Measurements from ENCODE around the gene UQCC5. TPM values are rescaled to one million over a fixed set of nuclear protein-coding genes. Genes with fewer than 3 reads are reported as not detected.
A peak's percentile ranks its signal among the peaks of the same experiment; 100 is the strongest.

UQCC5 gene
- total RNA-seq, 4 donors from 2014 or later, result 1.3 to 60.6 (median 7.0) TPM

- H3K27ac ChIP-seq (replicated peaks in 1 of 4), result peak overlapping the region; percentile 71 to 80 (median 76)
- no peak for TF ChIP-seq EP300 (IDR thresholded peaks at IDR 0.05)
- TF ChIP-seq POLR2AphosphoS5 (IDR thresholded peaks at IDR 0.05), result no peak
- TF ChIP-seq POLR2A (IDR thresholded peaks at IDR 0.05; ENCODE audit: low read depth), result no peak
- no peak for TF ChIP-seq CTCF (IDR thresholded peaks at IDR 0.05)
- intact Hi-C loops (cut with DNase I), result loop anchor here (5.0 kb wide), 2 partner anchors 45 to 60 kb away; no protein-coding TSS in a partner anchor
- peak overlapping the region; percentile 69 to 88 (median 76) for H3K4me3 ChIP-seq
- no peaks in the 10 kb centered on the region for H3K27me3 ChIP-seq
- no peaks in the 10 kb centered on the region for H3K9me3 ChIP-seq
- H3K36me3 ChIP-seq, result peaks cover 8 to 17% (median 16%) of the 10 kb centered on the region in 4 donors
- WGBS, result 46% methylated on average over 5 of the region's 5 CpGs
- no peak for DNase-seq (ENCODE audit: extremely low spot score)
- H3K4me1 ChIP-seq, result peaks cover 69 to 88% (median 81%) of the 10 kb centered on the region in 4 donors
Observed at GRCh38 chr3:52532517-52532837, 3.9 kb upstream of the UQCC5 start.

- peaks cover 2 to 11% (median 10%) of the 10 kb centered on the region in 4 donors for H3K36me3 ChIP-seq
- H3K4me1 ChIP-seq, result peaks cover 74 to 90% (median 85%) of the 10 kb centered on the region in 4 donors
- intact Hi-C loops (cut with DNase I), result loop anchor here (5.0 kb wide), 2 partner anchors 46 to 61 kb away; no protein-coding TSS in a partner anchor
- peak overlapping the region; percentile 69 to 88 (median 76) for H3K4me3 ChIP-seq
- DNase-seq (ENCODE audit: extremely low spot score), result no peak
- no peaks in the 10 kb centered on the region for H3K9me3 ChIP-seq
- no peaks in the 10 kb centered on the region for H3K27me3 ChIP-seq
- peak overlapping the region; percentile 71 to 80 (median 76) for H3K27ac ChIP-seq (replicated peaks in 1 of 4)
- WGBS, result 31% methylated on average over 3 of the region's 78 CpGs
- TF ChIP-seq CTCF (IDR thresholded peaks at IDR 0.05) (no peak), EP300 (IDR thresholded peaks at IDR 0.05) (no peak), POLR2A (IDR thresholded peaks at IDR 0.05; ENCODE audit: low read depth) (no peak), POLR2AphosphoS5 (IDR thresholded peaks at IDR 0.05) (no peak)
Observed at GRCh38 chr3:52532838-52533622, 3.4 kb upstream of the UQCC5 start.

GRCh38 chr3:52533623-52534280 is 2.7 kb upstream of the UQCC5 start, which contains the start of gene NT5DC2:
TSS of gene NT5DC2 (minus strand) at chr3:52533857. CDS start at chr3:52533737, 120 bp downstream.
- H3K9me3 ChIP-seq, result no peaks in the 10 kb centered on the region
- TF ChIP-seq POLR2AphosphoS5 (IDR thresholded peaks at IDR 0.05) (peak in 1 of 2 donors; percentile 52), POLR2A (IDR thresholded peaks at IDR 0.05; ENCODE audit: low read depth) (no peak), EP300 (IDR thresholded peaks at IDR 0.05) (no peak), CTCF (IDR thresholded peaks at IDR 0.05) (no peak)
- no peaks in the 10 kb centered on the region for H3K27me3 ChIP-seq
- WGBS, result 0% methylated on average over 5 of the region's 91 CpGs
- peak within 1 kb of the TSS; percentile 69 to 88 (median 76) for H3K4me3 ChIP-seq
- H3K27ac ChIP-seq (replicated peaks in 1 of 4), result peak within 1 kb of the TSS; percentile 87 to 95 (median 88)
- DNase-seq (ENCODE audit: extremely low spot score), result no peak
- H3K4me1 ChIP-seq, result peaks cover 77 to 92% (median 89%) of the 10 kb centered on the region in 4 donors
- H3K36me3 ChIP-seq, result peaks cover 0 to 4% (median 3%) of the 10 kb centered on the region in 4 donors
- intact Hi-C loops (cut with DNase I), result loop anchor here (5.0 kb wide), 2 partner anchors 46 to 61 kb away; no protein-coding TSS in a partner anchor

GRCh38 chr3:52534281-52535183 is 1.9 kb upstream of the UQCC5 start:
- H3K4me3 ChIP-seq, result peak overlapping the region; percentile 69 to 88 (median 76)
- H3K4me1 ChIP-seq, result peaks cover 77 to 92% (median 89%) of the 10 kb centered on the region in 4 donors
- H3K27ac ChIP-seq (replicated peaks in 1 of 4), result peak overlapping the region; percentile 87 to 95 (median 88)
- TF ChIP-seq POLR2A (IDR thresholded peaks at IDR 0.05; ENCODE audit: low read depth), result no peak
- TF ChIP-seq POLR2AphosphoS5 (IDR thresholded peaks at IDR 0.05), result no peak
- no peak for TF ChIP-seq CTCF (IDR thresholded peaks at IDR 0.05)
- no peak for TF ChIP-seq EP300 (IDR thresholded peaks at IDR 0.05)
- H3K36me3 ChIP-seq, result no peaks in the 10 kb centered on the region
- H3K27me3 ChIP-seq, result no peaks in the 10 kb centered on the region
- no peaks in the 10 kb centered on the region for H3K9me3 ChIP-seq
- 48% methylated on average over 17 of the region's 57 CpGs for WGBS
- intact Hi-C loops (cut with DNase I), result loop anchor here (5.0 kb wide), 2 partner anchors 47 to 62 kb away; no protein-coding TSS in a partner anchor
- DNase-seq (ENCODE audit: extremely low spot score), result no peak

Data from esophagus muscularis mucosa (tissue), 4 donors.